Neural cell (in vitro differentiated cells): ENCODE data around the gene OLIG3. TPM values are rescaled to one million over a fixed set of nuclear protein-coding genes. Genes with fewer than 3 reads are reported as not detected.

Experiments
- H2AFZ ChIP-seq: fragments of 200-600, 300-800 bp; sonication (generic), shearing (Covaris generic); 2 replicates; pipeline ENCODE4 v1.6.0; 2014; ENCODE audit warnings: low read depth, mild to moderate bottlenecking, antibody characterized with exemption, low read length, moderate library complexity
- H3F3A ChIP-seq: fragments of 200-600 bp; shearing (Covaris generic); 2 replicates; pipeline ENCODE4 v1.6.1; 2016; ENCODE audit warnings: mild to moderate bottlenecking, moderate library complexity, mixed read lengths, antibody characterized with exemption, low read length; ENCODE audit not compliant: insufficient read depth, poor library complexity, severe bottlenecking
- H3K27ac ChIP-seq: fragments of 200-600, 300-800 bp; sonication (generic), shearing (Covaris generic); 2 replicates; pipeline ENCODE4 v1.5.1; 2014; ENCODE audit warnings: mild to moderate bottlenecking, low read length, moderate library complexity
- H3K27me3 ChIP-seq: fragments of 300-800, 200-600 bp; sonication (generic), shearing (Covaris generic); 2 replicates; pipeline ENCODE4 v1.6.0; 2014; ENCODE audit warnings: mild to moderate bottlenecking, low read depth, low read length, moderate library complexity; ENCODE audit not compliant: insufficient read depth
- H3K36me3 ChIP-seq: fragments of 300-800, 200-600 bp; sonication (generic), shearing (Covaris generic); 2 replicates; pipeline ENCODE4 v1.5.1; 2014; ENCODE audit warnings: mild to moderate bottlenecking, antibody characterized with exemption, low read length, moderate library complexity; ENCODE audit not compliant: insufficient read depth
- H3K4me2 ChIP-seq: fragments of 300-800, 200-600 bp; sonication (generic), shearing (Covaris generic); 2 replicates; pipeline ENCODE4 v1.6.0; 2014; ENCODE audit warnings: mild to moderate bottlenecking, low read length
- H3K4me3 ChIP-seq: fragments of 300-800, 200-600 bp; sonication (generic), shearing (Covaris generic); 2 replicates; pipeline ENCODE4 v1.5.1; 2014; ENCODE audit warnings: mild to moderate bottlenecking, low read length, moderate library complexity
- H3K79me2 ChIP-seq: fragments of 200-600 bp; shearing (Covaris generic); replicated peaks from 2 replicates; pipeline ENCODE4 v1.6.0; 2014; ENCODE audit warnings: mild to moderate bottlenecking, low read length, moderate library complexity; ENCODE audit not compliant: insufficient read depth
- H3K9ac ChIP-seq: fragments of 300-800, 200-600 bp; sonication (generic), shearing (Covaris generic); 2 replicates; pipeline ENCODE4 v1.6.1; 2016; ENCODE audit warnings: mild to moderate bottlenecking, low read length, mixed read lengths
- H3K9me2 ChIP-seq: fragments of 200-600 bp; shearing (Covaris generic); 2 replicates; pipeline ENCODE4 v1.6.1; 2016; ENCODE audit warnings: mild to moderate bottlenecking, low read length, mixed read lengths; ENCODE audit not compliant: insufficient read depth
- H3K9me3 ChIP-seq: fragments of 200-600, 300-800 bp; sonication (generic), shearing (Covaris generic); 2 replicates; pipeline ENCODE4 v1.6.1; 2016; ENCODE audit warnings: mild to moderate bottlenecking, mixed run types, low read length, moderate library complexity, mixed read lengths
- H4K20me1 ChIP-seq: fragments of 200-600 bp; shearing (Covaris generic); 2 replicates; pipeline ENCODE4 v1.6.1; 2016; ENCODE audit warnings: mild to moderate bottlenecking, mixed run types; ENCODE audit not compliant: insufficient read depth
- EP300 ChIP-seq: fragments of 450-650 bp; conservative IDR thresholded peaks from 2 replicates; pipeline ENCODE4 v1.6.1; 2014; ENCODE audit warnings: antibody characterized with exemption, mild to moderate bottlenecking, moderate library complexity; ENCODE audit not compliant: poor library complexity, severe bottlenecking
- EZH2 ChIP-seq: fragments of 200-600, 300-800 bp; shearing (Covaris generic), sonication (generic); IDR thresholded peaks from 2 replicates; pipeline ENCODE4 v1.6.1; 2014; ENCODE audit warnings: antibody characterized with exemption, low read length, borderline replicate concordance, mild to moderate bottlenecking; ENCODE audit not compliant: insufficient read depth, poor library complexity, severe bottlenecking
- MXI1 ChIP-seq: fragments of 450-650 bp; conservative IDR thresholded peaks from 2 replicates; pipeline ENCODE4 v1.6.1; 2014; ENCODE audit warnings: antibody characterized with exemption, mild to moderate bottlenecking; ENCODE audit not compliant: poor library complexity, severe bottlenecking
- POLR2AphosphoS5 ChIP-seq: IDR thresholded peaks from 2 replicates; pipeline ENCODE4 v1.6.1; 2012
- RAD21 ChIP-seq: fragments of 450-650 bp; conservative IDR thresholded peaks from 2 replicates; pipeline ENCODE4 v1.6.1; 2014; ENCODE audit warnings: antibody characterized with exemption, mild to moderate bottlenecking, moderate library complexity
- SMC3 ChIP-seq: fragments of 450-650 bp; conservative IDR thresholded peaks from 2 replicates; pipeline ENCODE4 v1.6.1; 2014; ENCODE audit warnings: antibody characterized with exemption, mild to moderate bottlenecking, moderate library complexity; ENCODE audit not compliant: poor library complexity
- TAF1 ChIP-seq: IDR thresholded peaks from 2 replicates; pipeline ENCODE4 v1.6.1; 2012; ENCODE audit warnings: low read depth
- polyA plus RNA-seq: library from polyadenylated mRNA; depleted of rRNA; stranded (reverse); fragments of >200 nt; gene quantifications from 2 replicates; pipeline ENCODE4 v1.2.3, GENCODE V29; 2014
- TF ChIP-seq, protein P1 (sequence below): IDR thresholded peaks from 2 replicates; pipeline ENCODE4 v1.6.1; 2012; ENCODE audit warnings: borderline replicate concordance
- TF ChIP-seq, protein P2 (sequence below): fragments of 450-650 bp; IDR thresholded peaks from 2 replicates; pipeline ENCODE4 v1.5.1; 2014; ENCODE audit warnings: antibody characterized with exemption, mild to moderate bottlenecking, moderate library complexity; ENCODE audit not compliant: poor library complexity, severe bottlenecking

Gene OLIG3
- polyA plus RNA-seq, 1 donor from 2014 or later, result not detected

DNA sequence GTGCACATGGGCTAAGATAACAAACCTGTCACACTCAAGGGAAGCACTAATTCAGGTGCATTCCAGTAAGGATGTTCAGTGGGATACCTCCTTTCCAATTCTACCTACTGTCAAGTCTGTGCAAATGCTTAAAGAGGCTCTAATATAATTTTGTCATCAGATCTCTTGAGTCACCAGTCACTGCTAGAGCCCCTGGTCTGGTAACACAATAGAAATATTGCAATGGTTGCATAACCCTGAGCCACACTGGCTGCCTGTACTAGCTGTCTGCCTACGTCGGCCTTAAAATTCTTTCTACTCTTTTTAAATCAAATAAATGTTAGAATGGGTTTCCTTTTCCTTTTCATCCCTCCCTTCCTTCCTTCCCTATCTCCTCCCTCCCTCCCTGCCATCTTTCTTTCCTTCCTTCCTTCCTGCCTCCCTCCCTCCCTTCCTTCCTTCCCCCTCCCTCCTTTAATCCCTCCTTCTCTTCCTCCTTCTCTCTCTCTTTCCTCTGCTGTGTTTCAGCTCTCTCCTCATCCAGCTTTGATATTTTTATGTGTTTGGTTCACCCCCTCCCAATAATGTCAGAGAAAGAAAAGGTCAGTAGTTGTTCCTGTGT lies 28.1 kb upstream of the OLIG3 start:
- no peaks in the 10 kb centered on the region for H3K9me2 ChIP-seq
- no peak overlapping the region for H3K27ac ChIP-seq
- no peaks in the 10 kb centered on the region for H3K27me3 ChIP-seq
- no peak overlapping the region for H3K4me3 ChIP-seq
- no peaks in the 10 kb centered on the region for H3K9me3 ChIP-seq
- H4K20me1 ChIP-seq, result no peaks in the 10 kb centered on the region
- TF ChIP-seq RAD21, result no peak
- TF ChIP-seq SMC3, result no peak
- TF ChIP-seq POLR2AphosphoS5, result no peak
- no peak for TF ChIP-seq EP300
- no peak for TF ChIP-seq TAF1
- TF ChIP-seq, protein P1, sequence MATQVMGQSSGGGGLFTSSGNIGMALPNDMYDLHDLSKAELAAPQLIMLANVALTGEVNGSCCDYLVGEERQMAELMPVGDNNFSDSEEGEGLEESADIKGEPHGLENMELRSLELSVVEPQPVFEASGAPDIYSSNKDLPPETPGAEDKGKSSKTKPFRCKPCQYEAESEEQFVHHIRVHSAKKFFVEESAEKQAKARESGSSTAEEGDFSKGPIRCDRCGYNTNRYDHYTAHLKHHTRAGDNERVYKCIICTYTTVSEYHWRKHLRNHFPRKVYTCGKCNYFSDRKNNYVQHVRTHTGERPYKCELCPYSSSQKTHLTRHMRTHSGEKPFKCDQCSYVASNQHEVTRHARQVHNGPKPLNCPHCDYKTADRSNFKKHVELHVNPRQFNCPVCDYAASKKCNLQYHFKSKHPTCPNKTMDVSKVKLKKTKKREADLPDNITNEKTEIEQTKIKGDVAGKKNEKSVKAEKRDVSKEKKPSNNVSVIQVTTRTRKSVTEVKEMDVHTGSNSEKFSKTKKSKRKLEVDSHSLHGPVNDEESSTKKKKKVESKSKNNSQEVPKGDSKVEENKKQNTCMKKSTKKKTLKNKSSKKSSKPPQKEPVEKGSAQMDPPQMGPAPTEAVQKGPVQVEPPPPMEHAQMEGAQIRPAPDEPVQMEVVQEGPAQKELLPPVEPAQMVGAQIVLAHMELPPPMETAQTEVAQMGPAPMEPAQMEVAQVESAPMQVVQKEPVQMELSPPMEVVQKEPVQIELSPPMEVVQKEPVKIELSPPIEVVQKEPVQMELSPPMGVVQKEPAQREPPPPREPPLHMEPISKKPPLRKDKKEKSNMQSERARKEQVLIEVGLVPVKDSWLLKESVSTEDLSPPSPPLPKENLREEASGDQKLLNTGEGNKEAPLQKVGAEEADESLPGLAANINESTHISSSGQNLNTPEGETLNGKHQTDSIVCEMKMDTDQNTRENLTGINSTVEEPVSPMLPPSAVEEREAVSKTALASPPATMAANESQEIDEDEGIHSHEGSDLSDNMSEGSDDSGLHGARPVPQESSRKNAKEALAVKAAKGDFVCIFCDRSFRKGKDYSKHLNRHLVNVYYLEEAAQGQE, result no peak
- TF ChIP-seq, protein P2, sequence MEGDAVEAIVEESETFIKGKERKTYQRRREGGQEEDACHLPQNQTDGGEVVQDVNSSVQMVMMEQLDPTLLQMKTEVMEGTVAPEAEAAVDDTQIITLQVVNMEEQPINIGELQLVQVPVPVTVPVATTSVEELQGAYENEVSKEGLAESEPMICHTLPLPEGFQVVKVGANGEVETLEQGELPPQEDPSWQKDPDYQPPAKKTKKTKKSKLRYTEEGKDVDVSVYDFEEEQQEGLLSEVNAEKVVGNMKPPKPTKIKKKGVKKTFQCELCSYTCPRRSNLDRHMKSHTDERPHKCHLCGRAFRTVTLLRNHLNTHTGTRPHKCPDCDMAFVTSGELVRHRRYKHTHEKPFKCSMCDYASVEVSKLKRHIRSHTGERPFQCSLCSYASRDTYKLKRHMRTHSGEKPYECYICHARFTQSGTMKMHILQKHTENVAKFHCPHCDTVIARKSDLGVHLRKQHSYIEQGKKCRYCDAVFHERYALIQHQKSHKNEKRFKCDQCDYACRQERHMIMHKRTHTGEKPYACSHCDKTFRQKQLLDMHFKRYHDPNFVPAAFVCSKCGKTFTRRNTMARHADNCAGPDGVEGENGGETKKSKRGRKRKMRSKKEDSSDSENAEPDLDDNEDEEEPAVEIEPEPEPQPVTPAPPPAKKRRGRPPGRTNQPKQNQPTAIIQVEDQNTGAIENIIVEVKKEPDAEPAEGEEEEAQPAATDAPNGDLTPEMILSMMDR, result no peak
- TF ChIP-seq EZH2, result no peak
- TF ChIP-seq MXI1, result no peak
- H3K79me2 ChIP-seq, result no peaks in the 10 kb centered on the region
- H3K36me3 ChIP-seq, result no peaks in the 10 kb centered on the region
- no peaks in the 10 kb centered on the region for H3F3A ChIP-seq
- no peak overlapping the region for H3K4me2 ChIP-seq
- no peak overlapping the region for H2AFZ ChIP-seq
- no peak overlapping the region for H3K9ac ChIP-seq

DNA sequence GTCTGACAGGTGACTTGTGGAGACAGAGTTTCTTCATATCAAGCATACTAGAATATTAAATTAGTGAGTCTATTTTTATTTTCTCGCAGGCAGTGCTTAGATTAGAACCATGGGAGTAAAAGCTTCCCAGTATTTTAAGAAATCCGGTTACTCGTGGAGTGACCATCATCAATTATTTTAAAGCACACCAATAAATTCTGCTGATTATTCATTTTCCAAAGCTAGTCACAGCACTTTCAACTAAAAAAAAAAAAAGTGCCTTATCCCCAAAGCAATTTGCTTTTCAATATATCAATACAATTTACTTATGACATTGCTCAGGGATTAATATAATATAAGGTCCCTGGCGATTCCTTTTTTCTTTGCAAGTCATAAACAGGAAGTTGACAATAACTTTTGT lies 26.3 kb upstream of the OLIG3 start:
- Histone ChIP-seq H3K4me3 (no peak overlapping the region), H2AFZ (no peak overlapping the region), H3K27ac (no peak overlapping the region), H4K20me1 (no peaks in the 10 kb centered on the region), H3K9me3 (no peaks in the 10 kb centered on the region), H3K9me2 (no peaks in the 10 kb centered on the region), H3K9ac (no peak overlapping the region), H3K36me3 (no peaks in the 10 kb centered on the region), H3K79me2 (no peaks in the 10 kb centered on the region), H3K4me2 (no peak overlapping the region), H3F3A (no peaks in the 10 kb centered on the region), H3K27me3 (no peaks in the 10 kb centered on the region)
- TF ChIP-seq MXI1 (no peak), POLR2AphosphoS5 (no peak), TAF1 (no peak), SMC3 (no peak), EP300 (no peak), EZH2 (no peak)
- TF ChIP-seq, protein P2, result no peak
